IMR-90 (cell line): Measurements from ENCODE around the gene CGNL1. TPM values are rescaled to one million over a fixed set of nuclear protein-coding genes. Genes with fewer than 3 reads are reported as not detected.

Experiments
- ATAC-seq: fragments of 200-7000 bp; cut with Tn5 transposase; 2 replicates; pipeline ENCODE4 v1.9.1; 2020; ENCODE audit warnings: low read depth, mild to moderate bottlenecking, moderate library complexity
- BruUV-seq: library from RNA; stranded (reverse); fragments of 400-500 nt; replicated peaks from 2 replicates; lab custom pipeline; 2021; lab: Mats Ljungman, UMichigan
- CTCF ChIA-PET: fragments of 300-600 bp; formaldehyde crosslinking; extraction: SDS; loops from one replicate; lab custom pipeline; 2021; ENCODE audit warnings: antibody characterized with exemption; lab: Yijun Ruan, JAX
- POLR2A ChIA-PET: fragments of 300-600 bp; sonication (Branson Sonifier 250); formaldehyde crosslinking; loops from one replicate; lab custom pipeline; 2022; ENCODE audit warnings: antibody characterized with exemption; ENCODE audit not compliant: unreplicated experiment; lab: Charles Lee
- DNase-seq: peaks from one replicate; pipeline ENCODE4 v3.0.0; 2013
- H2AFZ ChIP-seq: replicated peaks from 2 replicates; pipeline ENCODE3; 2013; ENCODE audit warnings: low read length, mild to moderate bottlenecking; ENCODE audit not compliant: poor library complexity
- H2AK5ac ChIP-seq: 2 replicates; pipeline ENCODE4 v1.6.1; 2013; ENCODE audit warnings: low read depth, low read length, inconsistent platforms
- H2AK9ac ChIP-seq: replicated peaks from 2 replicates; pipeline ENCODE3; 2013; ENCODE audit warnings: mild to moderate bottlenecking, low read depth, low read length, moderate library complexity; ENCODE audit not compliant: poor library complexity
- H2BK120ac ChIP-seq: 2 replicates; pipeline ENCODE4 v1.6.1; 2013; ENCODE audit warnings: low read depth, low read length, inconsistent platforms
- H2BK15ac ChIP-seq: 3 replicates; pipeline ENCODE4 v1.6.1; 2013; ENCODE audit warnings: low read depth, low read length, inconsistent platforms
- H2BK20ac ChIP-seq: 2 replicates; pipeline ENCODE4 v1.6.1; 2013; ENCODE audit warnings: low read depth, mild to moderate bottlenecking, inconsistent platforms, low read length, moderate library complexity
- H2BK5ac ChIP-seq: 2 replicates; pipeline ENCODE4 v1.6.1; 2013; ENCODE audit warnings: mild to moderate bottlenecking, low read depth, low read length, inconsistent platforms; ENCODE audit not compliant: poor library complexity, severe bottlenecking
- H3K14ac ChIP-seq: replicated peaks from 2 replicates; pipeline ENCODE4 v1.6.1; 2013; ENCODE audit warnings: low read depth, low read length, inconsistent platforms
- H3K18ac ChIP-seq: 2 replicates; pipeline ENCODE4 v1.6.1; 2013; ENCODE audit warnings: low read depth, low read length, control low read depth
- H3K23ac ChIP-seq: 2 replicates; pipeline ENCODE4 v1.6.1; 2013; ENCODE audit warnings: low read depth, low read length, inconsistent platforms
- H3K27ac ChIP-seq: 2 replicates; pipeline ENCODE4 v1.5.1; 2013; ENCODE audit warnings: mild to moderate bottlenecking, control low read depth, low read length; ENCODE audit not compliant: insufficient read depth
- H3K27me3 ChIP-seq: 2 replicates; pipeline ENCODE4 v1.6.1; 2013; ENCODE audit warnings: low read length; ENCODE audit not compliant: control insufficient read depth, insufficient read depth
- H3K36me3 ChIP-seq: 2 replicates; pipeline ENCODE4 v1.6.1; 2013; ENCODE audit warnings: low read length, mixed read lengths; ENCODE audit not compliant: control insufficient read depth, insufficient read depth
- H3K4ac ChIP-seq: 2 replicates; pipeline ENCODE4 v1.6.1; 2013; ENCODE audit warnings: low read depth, low read length, inconsistent platforms
- H3K4me1 ChIP-seq: 2 replicates; pipeline ENCODE4 v1.6.1; 2013; ENCODE audit warnings: low read length, mixed read lengths; ENCODE audit not compliant: control insufficient read depth, insufficient read depth
- H3K4me2 ChIP-seq: 2 replicates; pipeline ENCODE4 v1.6.1; 2013; ENCODE audit warnings: low read depth, mild to moderate bottlenecking, control low read depth, low read length, moderate library complexity
- H3K4me3 ChIP-seq: 2 replicates; pipeline ENCODE4 v1.5.1; 2013; ENCODE audit warnings: low read depth, mild to moderate bottlenecking, control low read depth, low read length, moderate library complexity; ENCODE audit not compliant: insufficient read depth
- H3K56ac ChIP-seq: 2 replicates; pipeline ENCODE4 v1.6.1; 2013; ENCODE audit warnings: low read length, inconsistent platforms; ENCODE audit not compliant: insufficient read depth; ENCODE audit errors: extremely low read depth
- H3K79me1 ChIP-seq, 2 experiments: 2 replicates each; pipeline ENCODE4 v1.6.1; 2013; ENCODE audit warnings: low read length in 2 of 2, inconsistent platforms in 1 of 2, low read depth in 1 of 2
- H3K9ac ChIP-seq: 2 replicates; pipeline ENCODE4 v1.6.1; 2013; ENCODE audit warnings: low read depth, low read length, control low read depth
- H3K9me1 ChIP-seq: 2 replicates; pipeline ENCODE4 v1.6.1; 2013; ENCODE audit warnings: low read length, inconsistent platforms; ENCODE audit not compliant: insufficient read depth
- H3K9me3 ChIP-seq: 2 replicates; pipeline ENCODE4 v1.6.1; 2013; ENCODE audit warnings: low read length; ENCODE audit not compliant: control insufficient read depth, insufficient read depth
- H4K20me1 ChIP-seq: 2 replicates; pipeline ENCODE4 v1.6.1; 2013; ENCODE audit warnings: low read length, inconsistent platforms; ENCODE audit not compliant: insufficient read depth
- H4K5ac ChIP-seq: 2 replicates; pipeline ENCODE4 v1.6.1; 2013; ENCODE audit warnings: mild to moderate bottlenecking, low read depth, low read length, control low read depth
- H4K8ac ChIP-seq, 2 experiments: 2 replicates each; pipeline ENCODE4 v1.6.1; 2013; ENCODE audit warnings: low read depth in 2 of 2, low read length in 2 of 2, control low read depth in 1 of 2, inconsistent platforms in 1 of 2
- H4K91ac ChIP-seq: 2 replicates; pipeline ENCODE4 v1.6.1; 2013; ENCODE audit warnings: low read depth, low read length, inconsistent platforms; ENCODE audit not compliant: insufficient read depth
- BHLHE40 ChIP-seq: fragments of 150-350 bp; IDR thresholded peaks from 2 replicates; pipeline ENCODE4 v1.6.1; 2016; ENCODE audit warnings: mild to moderate bottlenecking, low read depth, low read length
- CEBPB ChIP-seq: IDR thresholded peaks from 2 replicates; pipeline ENCODE4 v1.6.1; 2012; ENCODE audit warnings: low read depth, low read length, improper control_type of control experiment
- CHD1 ChIP-seq: IDR thresholded peaks from 2 replicates; pipeline ENCODE4 v1.6.1; 2012; ENCODE audit warnings: low read depth, low read length, improper control_type of control experiment
- FOS ChIP-seq: fragments of 150-350 bp; IDR thresholded peaks from 2 replicates; pipeline ENCODE4 v1.6.1; 2016; ENCODE audit warnings: low read depth, low read length
- MAFK ChIP-seq: IDR thresholded peaks from 2 replicates; pipeline ENCODE4 v1.6.1; 2012; ENCODE audit warnings: low read depth, low read length, improper control_type of control experiment
- MAZ ChIP-seq: IDR thresholded peaks from 2 replicates; pipeline ENCODE4 v1.6.1; 2012; ENCODE audit warnings: low read depth, mild to moderate bottlenecking, low read length, improper control_type of control experiment, moderate library complexity, borderline replicate concordance
- MXI1 ChIP-seq: IDR thresholded peaks from 2 replicates; pipeline ENCODE4 v1.6.1; 2012; ENCODE audit warnings: low read depth, mild to moderate bottlenecking, low read length, moderate library complexity, borderline replicate concordance
- NFE2L2 ChIP-seq: fragments of 150-350 bp; IDR thresholded peaks from 2 replicates; pipeline ENCODE4 v1.6.1; 2016; ENCODE audit warnings: low read depth, mild to moderate bottlenecking, low read length
- POLR2A ChIP-seq: IDR thresholded peaks from 2 replicates; pipeline ENCODE4 v1.6.1; 2012; ENCODE audit warnings: mild to moderate bottlenecking, low read depth, low read length
- RAD21 ChIP-seq: IDR thresholded peaks from 2 replicates; pipeline ENCODE4 v1.6.1; 2012; ENCODE audit warnings: low read length, improper control_type of control experiment
- RCOR1 ChIP-seq: IDR thresholded peaks from 2 replicates; pipeline ENCODE4 v1.6.1; 2012; ENCODE audit warnings: mild to moderate bottlenecking, low read length, improper control_type of control experiment; ENCODE audit not compliant: insufficient replicate concordance
- RFX5 ChIP-seq: IDR thresholded peaks from 2 replicates; pipeline ENCODE4 v1.8.0; 2012; ENCODE audit warnings: low read depth, mild to moderate bottlenecking, low read length, moderate library complexity
- SMC3 ChIP-seq: fragments of 150-350 bp; IDR thresholded peaks from 2 replicates; pipeline ENCODE4 v1.6.1; 2016; ENCODE audit warnings: low read depth, mild to moderate bottlenecking, antibody characterized with exemption, low read length, moderate library complexity
- WGBS, 2 experiments: methylation state at CpG; one replicate each; pipeline versions ENCODE4 v1.1.5 to v1.1.7; 2013; ENCODE audit warnings: missing lambda C conversion rate in 2 of 2; ENCODE audit not compliant: insufficient read length in 1 of 2; ENCODE audit errors: extremely low coverage in 2 of 2; 5-methylcytosine and 5-hydroxymethylcytosine counted together
- dilution Hi-C: fragments of 300-500 bp; cut with HindIII; formaldehyde crosslinking; loops from one replicate; pipeline ENCODE4 v1.14.3; 2018; ENCODE audit warnings: low sequenced_read_pairs; ENCODE audit not compliant: unreplicated experiment
- in situ Hi-C: fragments of 300-500 bp; cut with MboI; formaldehyde crosslinking; loops from 3 replicates; pipeline ENCODE4 v1.14.3; 2019; ENCODE audit warnings: low sequenced_read_pairs, inconsistent platforms, mixed read lengths
- intact Hi-C: fragments of 100-400 bp; cut with micrococcal nuclease; formaldehyde crosslinking; loops from 2 replicates; pipeline ENCODE4 v1.10.0; 2022
- polyA plus RNA-seq, 3 experiments: library from polyadenylated mRNA; depleted of rRNA; stranded (reverse); fragments of >200 nt; gene quantifications; 2 replicates each; pipeline ENCODE4 v1.2.3, GENCODE V29; 2012; ENCODE audit warnings: low replicate concordance in 1 of 3
- total RNA-seq: library from RNA; depleted of rRNA; stranded (reverse); fragments of >200 nt; gene quantifications from 2 replicates; pipeline ENCODE4 v1.2.3, GENCODE V29; 2012
- TF ChIP-seq, protein P1 (sequence below): fragments of 150-350 bp; IDR thresholded peaks from 2 replicates; pipeline ENCODE4 v1.6.1; 2016; ENCODE audit warnings: low read depth, mild to moderate bottlenecking, low read length, moderate library complexity, borderline replicate concordance
- TF ChIP-seq, protein P2 (sequence below): conservative IDR thresholded peaks from 2 replicates; pipeline ENCODE4 v1.5.1; 2012; ENCODE audit warnings: mild to moderate bottlenecking, low read depth, low read length, improper control_type of control experiment
- TF ChIP-seq, protein P3 (sequence below): fragments of 150-350 bp; IDR thresholded peaks from 2 replicates; pipeline ENCODE4 v1.6.1; 2017; ENCODE audit warnings: mild to moderate bottlenecking, antibody characterized with exemption, low read length, low read depth

Gene CGNL1
- total and polyA plus RNA-seq, 2 of the 4 experiments (the other 2 are of a cell fraction): 0.07 to 0.18 TPM

DNA sequence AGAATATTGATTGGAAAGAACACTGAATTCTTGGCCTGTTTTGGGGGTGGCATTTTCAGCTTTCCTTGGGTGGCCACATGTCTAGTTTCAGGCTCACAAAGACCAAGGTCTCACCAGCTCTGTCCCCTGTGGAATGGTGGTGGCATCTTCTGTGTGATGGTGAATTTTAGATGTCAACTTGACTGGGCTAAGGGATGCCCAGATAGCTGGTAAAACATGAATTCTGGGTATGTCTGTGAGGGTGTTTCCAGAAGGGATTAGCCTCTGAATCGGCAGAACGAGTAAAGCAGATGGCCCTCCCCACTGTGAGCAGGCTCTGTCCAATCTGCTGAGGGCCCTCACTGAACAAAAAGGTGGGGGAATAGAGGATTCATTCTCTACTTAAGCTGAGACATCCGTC is 181.0 kb downstream of the CGNL1 start:
- no peaks in the 10 kb centered on the region for H3K79me1 ChIP-seq
- ChIA-PET POLR2A (no interaction called here), CTCF (no interaction called here)
- no peaks in the 10 kb centered on the region for H3K4me1 ChIP-seq
- H3K23ac ChIP-seq: no peak overlapping the region
- 80% methylated on average over 1 of the region's 3 CpGs; no CpG with 5 or more reads in 1 of the 2 experiments for WGBS, 2 experiments
- H3K18ac ChIP-seq: no peak overlapping the region
- no TSS peak for BruUV-seq
- ATAC-seq (no peak), DNase-seq (no peak)
- H3K14ac ChIP-seq: no peak overlapping the region
- no peak overlapping the region for H4K8ac ChIP-seq
- H4K5ac ChIP-seq: no peak overlapping the region
- H3K4me2 ChIP-seq: no peak overlapping the region
- H3K9me3 ChIP-seq: no peaks in the 10 kb centered on the region; the same call in 1 of the 2 replicates
- H3K9me1 ChIP-seq: peaks cover 6% of the 10 kb centered on the region; the same call in 1 of the 2 replicates
- no peak overlapping the region for H3K4ac ChIP-seq
- no peak overlapping the region for H2BK5ac ChIP-seq
- TF ChIP-seq RFX5 (no peak), MAFK (no peak), RCOR1 (no peak), CEBPB (no peak), RAD21 (no peak), FOS (no peak), POLR2A (no peak), MAZ (no peak), BHLHE40 (no peak), SMC3 (no peak), CHD1 (no peak), MXI1 (no peak), NFE2L2 (no peak)
- TF ChIP-seq, protein P1, sequence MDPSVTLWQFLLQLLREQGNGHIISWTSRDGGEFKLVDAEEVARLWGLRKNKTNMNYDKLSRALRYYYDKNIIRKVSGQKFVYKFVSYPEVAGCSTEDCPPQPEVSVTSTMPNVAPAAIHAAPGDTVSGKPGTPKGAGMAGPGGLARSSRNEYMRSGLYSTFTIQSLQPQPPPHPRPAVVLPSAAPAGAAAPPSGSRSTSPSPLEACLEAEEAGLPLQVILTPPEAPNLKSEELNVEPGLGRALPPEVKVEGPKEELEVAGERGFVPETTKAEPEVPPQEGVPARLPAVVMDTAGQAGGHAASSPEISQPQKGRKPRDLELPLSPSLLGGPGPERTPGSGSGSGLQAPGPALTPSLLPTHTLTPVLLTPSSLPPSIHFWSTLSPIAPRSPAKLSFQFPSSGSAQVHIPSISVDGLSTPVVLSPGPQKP: no peak
- TF ChIP-seq, protein P2, sequence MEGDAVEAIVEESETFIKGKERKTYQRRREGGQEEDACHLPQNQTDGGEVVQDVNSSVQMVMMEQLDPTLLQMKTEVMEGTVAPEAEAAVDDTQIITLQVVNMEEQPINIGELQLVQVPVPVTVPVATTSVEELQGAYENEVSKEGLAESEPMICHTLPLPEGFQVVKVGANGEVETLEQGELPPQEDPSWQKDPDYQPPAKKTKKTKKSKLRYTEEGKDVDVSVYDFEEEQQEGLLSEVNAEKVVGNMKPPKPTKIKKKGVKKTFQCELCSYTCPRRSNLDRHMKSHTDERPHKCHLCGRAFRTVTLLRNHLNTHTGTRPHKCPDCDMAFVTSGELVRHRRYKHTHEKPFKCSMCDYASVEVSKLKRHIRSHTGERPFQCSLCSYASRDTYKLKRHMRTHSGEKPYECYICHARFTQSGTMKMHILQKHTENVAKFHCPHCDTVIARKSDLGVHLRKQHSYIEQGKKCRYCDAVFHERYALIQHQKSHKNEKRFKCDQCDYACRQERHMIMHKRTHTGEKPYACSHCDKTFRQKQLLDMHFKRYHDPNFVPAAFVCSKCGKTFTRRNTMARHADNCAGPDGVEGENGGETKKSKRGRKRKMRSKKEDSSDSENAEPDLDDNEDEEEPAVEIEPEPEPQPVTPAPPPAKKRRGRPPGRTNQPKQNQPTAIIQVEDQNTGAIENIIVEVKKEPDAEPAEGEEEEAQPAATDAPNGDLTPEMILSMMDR: no peak
- TF ChIP-seq, protein P3, sequence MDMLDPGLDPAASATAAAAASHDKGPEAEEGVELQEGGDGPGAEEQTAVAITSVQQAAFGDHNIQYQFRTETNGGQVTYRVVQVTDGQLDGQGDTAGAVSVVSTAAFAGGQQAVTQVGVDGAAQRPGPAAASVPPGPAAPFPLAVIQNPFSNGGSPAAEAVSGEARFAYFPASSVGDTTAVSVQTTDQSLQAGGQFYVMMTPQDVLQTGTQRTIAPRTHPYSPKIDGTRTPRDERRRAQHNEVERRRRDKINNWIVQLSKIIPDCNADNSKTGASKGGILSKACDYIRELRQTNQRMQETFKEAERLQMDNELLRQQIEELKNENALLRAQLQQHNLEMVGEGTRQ: no peak
- no peaks in the 10 kb centered on the region for H4K20me1 ChIP-seq
- no peak overlapping the region for H2BK20ac ChIP-seq
- H3K27ac ChIP-seq: no peak overlapping the region
- no peak overlapping the region for H2BK15ac ChIP-seq
- H3K36me3 ChIP-seq: no peaks in the 10 kb centered on the region
- intact Hi-C loops: loop anchor here (5.0 kb wide), 1 partner anchor 150 kb away; the partner anchor contains the start of gene POLR2M
- H3K4me3 ChIP-seq: no peak overlapping the region
- H3K56ac ChIP-seq: no peak overlapping the region
- H3K9ac ChIP-seq: no peak overlapping the region
- no peak overlapping the region for H2AK9ac ChIP-seq
- H3K27me3 ChIP-seq: peaks cover 7% of the 10 kb centered on the region; the same call in 1 of the 2 replicates
- dilution Hi-C loops: no loop called here
- no peak overlapping the region for H2AFZ ChIP-seq
- H2BK120ac ChIP-seq: no peak overlapping the region
- in situ Hi-C loops: no loop called here
- H2AK5ac ChIP-seq: no peak overlapping the region
- H4K91ac ChIP-seq: no peak overlapping the region
